ENCODE measurements around the gene SLC22A16.
A peak's percentile ranks its signal among the peaks of the same experiment; 100 is the strongest.

SLC22A16 gene

GRCh38 chr6:110481081-110481480, 4.7 kb upstream of the SLC22A16 start:
- TF ChIP-seq, protein P1, sequence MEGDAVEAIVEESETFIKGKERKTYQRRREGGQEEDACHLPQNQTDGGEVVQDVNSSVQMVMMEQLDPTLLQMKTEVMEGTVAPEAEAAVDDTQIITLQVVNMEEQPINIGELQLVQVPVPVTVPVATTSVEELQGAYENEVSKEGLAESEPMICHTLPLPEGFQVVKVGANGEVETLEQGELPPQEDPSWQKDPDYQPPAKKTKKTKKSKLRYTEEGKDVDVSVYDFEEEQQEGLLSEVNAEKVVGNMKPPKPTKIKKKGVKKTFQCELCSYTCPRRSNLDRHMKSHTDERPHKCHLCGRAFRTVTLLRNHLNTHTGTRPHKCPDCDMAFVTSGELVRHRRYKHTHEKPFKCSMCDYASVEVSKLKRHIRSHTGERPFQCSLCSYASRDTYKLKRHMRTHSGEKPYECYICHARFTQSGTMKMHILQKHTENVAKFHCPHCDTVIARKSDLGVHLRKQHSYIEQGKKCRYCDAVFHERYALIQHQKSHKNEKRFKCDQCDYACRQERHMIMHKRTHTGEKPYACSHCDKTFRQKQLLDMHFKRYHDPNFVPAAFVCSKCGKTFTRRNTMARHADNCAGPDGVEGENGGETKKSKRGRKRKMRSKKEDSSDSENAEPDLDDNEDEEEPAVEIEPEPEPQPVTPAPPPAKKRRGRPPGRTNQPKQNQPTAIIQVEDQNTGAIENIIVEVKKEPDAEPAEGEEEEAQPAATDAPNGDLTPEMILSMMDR (IDR thresholded peaks at IDR 0.05), result no peak
- Histone ChIP-seq H3K4me3 (no peak overlapping the region), H3K27ac (no peak overlapping the region)
- DNase-seq (ENCODE audit: low spot score), result no peak

- TF ChIP-seq, protein P1 (IDR thresholded peaks at IDR 0.05), result no peak
- no peak for DNase-seq (ENCODE audit: low spot score)
- Histone ChIP-seq H3K27ac (no peak overlapping the region), H3K4me3 (peak overlapping the region; percentile 69)
These were observed 1.3 kb downstream of the SLC22A16 start for GRCh38 chr6:110475066-110475653.

- no peak for DNase-seq (ENCODE audit: low spot score)
- Histone ChIP-seq H3K4me3 (no peak overlapping the region), H3K27ac (no peak overlapping the region)
- TF ChIP-seq, protein P1 (IDR thresholded peaks at IDR 0.05), result no peak
These were observed 1.9 kb downstream of the SLC22A16 start for GRCh38 chr6:110474500-110474899.

DNA sequence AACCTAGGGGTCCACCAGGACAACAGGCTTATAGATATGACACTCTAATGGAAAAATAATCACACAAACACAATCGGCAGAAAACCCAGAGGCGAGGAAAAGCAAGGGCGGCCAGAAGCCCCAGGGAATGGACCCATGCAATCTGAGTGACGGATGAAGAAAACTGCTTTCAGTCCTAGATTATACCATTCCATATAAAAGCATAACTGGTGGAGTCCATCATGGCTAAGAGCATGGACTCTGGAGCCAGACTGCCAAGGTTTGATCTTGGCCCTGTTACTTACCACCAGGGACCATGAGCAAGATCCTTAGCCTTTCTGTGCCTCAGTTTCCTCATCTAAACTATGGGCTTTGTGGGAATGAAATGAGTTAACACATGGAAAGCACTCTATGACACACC, 3.7 kb downstream of the SLC22A16 start:
- DNase-seq (ENCODE audit: low spot score), result no peak
- Histone ChIP-seq H3K27ac (no peak overlapping the region), H3K4me3 (no peak overlapping the region)
- TF ChIP-seq, protein P1 (IDR thresholded peaks at IDR 0.05), result no peak

DNA sequence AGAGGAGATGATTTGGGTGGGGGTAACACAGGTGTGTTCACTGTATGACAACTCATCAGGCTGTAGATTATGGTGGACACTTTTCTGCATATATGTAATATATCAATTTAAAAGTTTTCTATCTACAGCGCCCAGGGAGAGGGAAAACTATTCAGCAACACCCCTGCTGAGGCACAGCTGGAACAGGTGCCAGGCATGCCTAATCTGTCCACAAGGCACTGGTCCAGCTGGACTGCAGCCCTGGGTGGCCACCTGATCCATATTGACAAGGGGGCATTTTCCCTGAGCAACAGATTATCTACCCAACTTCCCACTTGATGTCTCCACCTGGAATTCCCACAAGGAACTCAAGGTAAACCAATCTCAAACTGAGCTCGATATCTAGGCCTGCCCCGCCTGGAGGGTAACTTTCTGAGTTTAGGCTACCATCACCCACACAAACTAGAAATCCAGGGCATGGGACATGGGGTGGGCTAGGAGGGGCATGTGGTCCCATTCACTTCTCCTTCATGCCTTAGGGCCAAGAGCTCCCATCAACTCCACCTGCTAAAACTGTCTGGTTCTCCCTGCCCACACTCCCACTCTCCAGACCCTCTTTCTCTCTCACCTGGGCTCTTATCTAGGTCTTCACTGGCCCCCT, 4.6 kb downstream of the SLC22A16 start:
- DNase-seq (ENCODE audit: low spot score), result no peak
- TF ChIP-seq, protein P1 (IDR thresholded peaks at IDR 0.05), result no peak
- Histone ChIP-seq H3K27ac (no peak overlapping the region), H3K4me3 (no peak overlapping the region)

DNA sequence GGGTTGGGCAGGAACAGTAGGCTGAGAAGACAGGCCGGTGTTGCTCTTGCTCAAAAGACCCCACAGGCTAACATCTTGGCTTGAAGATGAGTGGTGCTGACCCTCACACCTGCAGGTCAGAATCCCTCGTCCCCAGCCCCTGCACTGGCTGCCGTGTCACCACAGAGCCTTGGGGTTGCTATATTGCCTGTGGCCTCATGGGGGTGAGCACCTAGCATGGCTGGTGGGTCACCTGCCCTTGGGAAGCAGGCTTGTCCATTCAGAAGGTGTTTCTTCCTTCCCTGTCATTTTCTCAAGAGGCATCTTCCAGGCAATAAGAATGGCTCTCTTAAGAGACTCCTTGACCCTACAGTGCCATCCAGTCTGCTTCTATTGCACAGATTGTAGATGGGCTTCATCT, 7.7 kb downstream of the SLC22A16 start:
- DNase-seq (ENCODE audit: low spot score), result no peak
- H3K4me3 ChIP-seq, result no peak overlapping the region
- H3K27ac ChIP-seq, result no peak overlapping the region
- TF ChIP-seq, protein P1 (IDR thresholded peaks at IDR 0.05), result no peak

- no peak for DNase-seq (ENCODE audit: low spot score)
- TF ChIP-seq, protein P1 (IDR thresholded peaks at IDR 0.05), result no peak
- Histone ChIP-seq H3K4me3 (no peak overlapping the region), H3K27ac (no peak overlapping the region)
These were observed 8.8 kb downstream of the SLC22A16 start for GRCh38 chr6:110467566-110468140.
